Suprapubic skin (tissue), 4 donors: ENCODE results near the gene MAPKAPK2. TPM values are rescaled to one million over a fixed set of nuclear protein-coding genes. Genes with fewer than 3 reads are reported as not detected.
"Not testable (repeated sequence)": the region's sequence is repeated elsewhere in the genome, so short reads cannot be mapped to it uniquely, and the experiment has no call there.

Experiments used
- DNase-seq, 2 donors: peaks; one replicate each; pipeline ENCODE4 v3.0.0-alpha.2; 2019; ENCODE audit warnings: low spot score in 2 of 2
- H3K27ac ChIP-seq: fragments of 200-600 bp; sonication (generic); one replicate; pipeline ENCODE4 v1.5.1; 2019
- H3K27me3 ChIP-seq: fragments of 200-600 bp; sonication (generic); one replicate; pipeline ENCODE4 v1.5.1; 2019
- H3K36me3 ChIP-seq: fragments of 200-600 bp; sonication (generic); one replicate; pipeline ENCODE4 v1.5.1; 2019
- H3K4me1 ChIP-seq: fragments of 200-600 bp; sonication (generic); one replicate; pipeline ENCODE4 v1.5.1; 2019
- H3K4me3 ChIP-seq: fragments of 200-600 bp; sonication (generic); one replicate; pipeline ENCODE4 v1.5.1; 2019; ENCODE audit warnings: mild to moderate bottlenecking
- H3K9me3 ChIP-seq: fragments of 200-600 bp; sonication (generic); one replicate; pipeline ENCODE4 v1.5.1; 2019
- EP300 ChIP-seq: sonication (generic); formaldehyde crosslinking; IDR thresholded peaks from one replicate; pipeline ENCODE4 v1.6.1; 2017; ENCODE audit warnings: antibody characterized with exemption
- POLR2A ChIP-seq, 2 donors: fragments of 450-650 bp; IDR thresholded peaks; one replicate each; pipeline ENCODE4 v1.6.1; 2017; ENCODE audit warnings: antibody characterized with exemption in 2 of 2, mild to moderate bottlenecking in 2 of 2, moderate library complexity in 2 of 2
- POLR2AphosphoS5 ChIP-seq, 3 donors: sonication (generic); formaldehyde crosslinking; IDR thresholded peaks; one replicate each; pipeline ENCODE4 v1.6.1; 2017; ENCODE audit warnings: antibody characterized with exemption in 3 of 3
- WGBS: methylation state at CpG from one replicate; pipeline ENCODE4 v1.1.5; 2018; 5-methylcytosine and 5-hydroxymethylcytosine counted together
- total RNA-seq, 4 donors: library from RNA; depleted of rRNA; stranded (reverse); fragments of >200 nt; gene quantifications; one replicate each; pipeline ENCODE4 v1.1.0, GENCODE V29; 2016
- TF ChIP-seq, protein P1 (sequence below), 2 donors: fragments of 200-600 bp in 1 of 2; fragments of 450-650 bp in 1 of 2; sonication (generic) in 1 of 2; IDR thresholded peaks; one replicate each; pipeline ENCODE4 v1.5.1; 2016 to 2019; ENCODE audit warnings: antibody characterized with exemption in 2 of 2, mild to moderate bottlenecking in 1 of 2, moderate library complexity in 1 of 2

The MAPKAPK2 gene
- total RNA-seq, 4 donors from 2014 or later = 38.0 to 72.3 (median 62.4) TPM

DNA sequence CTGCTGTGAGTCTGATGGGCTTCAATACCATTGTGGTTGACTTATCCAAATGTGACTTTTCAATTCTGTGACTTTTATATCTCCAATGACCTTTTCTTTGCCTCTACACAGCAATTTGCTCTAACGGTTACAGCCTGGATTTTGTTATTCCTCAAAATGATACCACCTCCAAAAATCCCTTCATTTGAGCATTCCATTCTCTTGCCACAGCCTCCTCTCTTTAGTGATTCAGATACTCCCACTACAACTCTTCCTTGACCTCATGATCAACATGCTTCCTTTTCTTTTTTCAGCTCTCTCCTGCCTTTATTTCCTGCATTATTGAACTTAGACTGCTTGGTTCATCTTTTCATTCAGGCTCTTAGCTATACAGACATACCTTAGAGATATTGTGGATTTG is 69.3 kb downstream of the MAPKAPK2 start:
- Histone ChIP-seq H3K36me3 (no peaks in the 10 kb centered on the region), H3K27me3 (peaks cover 11% of the 10 kb centered on the region), H3K27ac (no peak overlapping the region), H3K4me3 (no peak overlapping the region), H3K9me3 (no peaks in the 10 kb centered on the region), H3K4me1 (no peaks in the 10 kb centered on the region)
- TF ChIP-seq EP300 (no peak), POLR2A (IDR thresholded peaks at IDR 0.05) (no peak), POLR2AphosphoS5 (IDR thresholded peaks at IDR 0.05) (no peak)
- TF ChIP-seq, protein P1, sequence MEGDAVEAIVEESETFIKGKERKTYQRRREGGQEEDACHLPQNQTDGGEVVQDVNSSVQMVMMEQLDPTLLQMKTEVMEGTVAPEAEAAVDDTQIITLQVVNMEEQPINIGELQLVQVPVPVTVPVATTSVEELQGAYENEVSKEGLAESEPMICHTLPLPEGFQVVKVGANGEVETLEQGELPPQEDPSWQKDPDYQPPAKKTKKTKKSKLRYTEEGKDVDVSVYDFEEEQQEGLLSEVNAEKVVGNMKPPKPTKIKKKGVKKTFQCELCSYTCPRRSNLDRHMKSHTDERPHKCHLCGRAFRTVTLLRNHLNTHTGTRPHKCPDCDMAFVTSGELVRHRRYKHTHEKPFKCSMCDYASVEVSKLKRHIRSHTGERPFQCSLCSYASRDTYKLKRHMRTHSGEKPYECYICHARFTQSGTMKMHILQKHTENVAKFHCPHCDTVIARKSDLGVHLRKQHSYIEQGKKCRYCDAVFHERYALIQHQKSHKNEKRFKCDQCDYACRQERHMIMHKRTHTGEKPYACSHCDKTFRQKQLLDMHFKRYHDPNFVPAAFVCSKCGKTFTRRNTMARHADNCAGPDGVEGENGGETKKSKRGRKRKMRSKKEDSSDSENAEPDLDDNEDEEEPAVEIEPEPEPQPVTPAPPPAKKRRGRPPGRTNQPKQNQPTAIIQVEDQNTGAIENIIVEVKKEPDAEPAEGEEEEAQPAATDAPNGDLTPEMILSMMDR (IDR thresholded peaks at IDR 0.05) = no peak
- DNase-seq = no peak
- 76% methylated on average over 1 of the region's 1 CpG for WGBS

DNA sequence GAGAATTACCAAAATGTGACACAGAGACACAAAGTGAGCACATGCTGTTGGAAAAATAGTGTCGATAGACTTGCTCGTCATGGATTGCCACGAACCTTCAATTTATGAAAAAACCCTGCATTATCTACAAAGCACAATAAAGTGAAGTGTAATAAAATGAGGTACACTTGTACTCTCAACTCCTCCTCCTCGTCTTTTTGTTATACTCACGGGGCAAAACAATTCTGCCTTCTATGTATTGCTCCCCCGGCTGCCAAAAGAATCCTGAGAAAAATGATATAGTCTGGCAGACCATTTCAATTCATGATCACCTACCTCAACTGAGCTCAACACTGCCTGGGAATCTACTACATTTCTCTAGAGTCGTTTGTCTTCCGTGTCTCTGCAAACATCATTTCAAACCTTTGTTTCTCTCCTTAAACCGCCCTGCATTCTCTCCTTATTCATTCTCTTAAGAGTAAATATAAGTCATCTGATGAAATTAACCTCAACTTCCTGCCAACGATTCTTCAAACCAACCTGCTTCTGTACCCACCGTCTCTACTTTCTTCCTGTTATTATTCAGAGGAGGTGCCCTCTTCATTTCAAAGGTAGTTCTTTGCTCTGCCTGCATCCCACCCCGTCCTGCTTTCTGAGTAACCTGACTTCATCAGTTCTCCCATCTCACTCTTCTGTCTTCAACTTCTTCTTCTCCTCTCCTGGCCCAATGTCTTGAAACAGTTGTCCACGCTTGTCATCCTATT is 73.0 kb downstream of the MAPKAPK2 start:
- 81% methylated on average over 13 of the region's 13 CpGs for WGBS
- no peak for DNase-seq
- TF ChIP-seq POLR2A (IDR thresholded peaks at IDR 0.05) (no peak), EP300 (no peak), POLR2AphosphoS5 (IDR thresholded peaks at IDR 0.05) (no peak)
- TF ChIP-seq, protein P1 (IDR thresholded peaks at IDR 0.05) = no peak
- H3K4me1 ChIP-seq = no peaks in the 10 kb centered on the region
- H3K36me3 ChIP-seq = no peaks in the 10 kb centered on the region
- H3K4me3 ChIP-seq = no peak overlapping the region
- peaks cover 1% of the 10 kb centered on the region for H3K27me3 ChIP-seq
- no peak overlapping the region for H3K27ac ChIP-seq
- H3K9me3 ChIP-seq = no peaks in the 10 kb centered on the region

- Histone ChIP-seq H3K4me3 (no peak overlapping the region), H3K36me3 (no peaks in the 10 kb centered on the region), H3K27me3 (peaks cover 4% of the 10 kb centered on the region), H3K4me1 (no peaks in the 10 kb centered on the region), H3K9me3 (no peaks in the 10 kb centered on the region), H3K27ac (no peak overlapping the region)
- DNase-seq = no peak
- TF ChIP-seq, protein P1 (IDR thresholded peaks at IDR 0.05) = no peak
- 61% methylated on average over 1 of the region's 1 CpG for WGBS
These were observed 75.9 kb downstream of the MAPKAPK2 start for GRCh38 chr1:206760590-206760989.

- Histone ChIP-seq H3K27me3 (peaks cover 4% of the 10 kb centered on the region), H3K9me3 (no peaks in the 10 kb centered on the region), H3K27ac (no peak overlapping the region), H3K36me3 (no peaks in the 10 kb centered on the region), H3K4me3 (no peak overlapping the region), H3K4me1 (no peaks in the 10 kb centered on the region)
- TF ChIP-seq POLR2A (IDR thresholded peaks at IDR 0.05) (no peak), POLR2AphosphoS5 (IDR thresholded peaks at IDR 0.05) (no peak), EP300 (no peak)
- TF ChIP-seq, protein P1 (IDR thresholded peaks at IDR 0.05) = no peak
- 85% methylated on average over 6 of the region's 6 CpGs for WGBS
- DNase-seq = no peak
These were observed 76.6 kb downstream of the MAPKAPK2 start for GRCh38 chr1:206761159-206761768.

- H3K27ac ChIP-seq, DNase-seq, H3K36me3 ChIP-seq, H3K9me3 ChIP-seq, H3K4me3 ChIP-seq, H3K27me3 ChIP-seq, H3K4me1 ChIP-seq: not testable (repeated sequence)
- 90% methylated on average over 12 of the region's 12 CpGs for WGBS
These were observed 78.1 kb downstream of the MAPKAPK2 start for GRCh38 chr1:206762741-206763364.

DNA sequence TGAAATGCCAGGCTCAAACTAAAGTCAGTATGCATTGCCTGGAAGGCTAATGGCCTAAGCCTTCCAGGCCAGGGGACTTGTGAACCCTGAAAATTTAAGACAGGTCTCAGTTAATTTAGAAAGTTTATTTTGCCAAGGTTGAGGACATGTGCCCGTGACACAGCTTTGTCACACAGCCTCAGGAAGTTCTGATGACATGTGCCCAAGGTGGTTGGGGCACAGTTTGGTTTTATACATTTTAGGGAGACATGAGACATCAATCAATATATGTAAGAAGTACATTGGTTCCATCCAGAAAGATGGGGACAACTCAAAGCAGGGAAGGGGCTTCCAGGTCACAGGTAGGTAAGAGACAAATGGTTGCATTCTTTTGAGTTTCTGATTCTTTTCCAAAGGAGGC is 81.1 kb downstream of the MAPKAPK2 start:
- not testable (repeated sequence) for H3K27ac ChIP-seq, H3K9me3 ChIP-seq, H3K36me3 ChIP-seq, H3K4me1 ChIP-seq, H3K27me3 ChIP-seq, DNase-seq, H3K4me3 ChIP-seq
- 85% methylated on average over 1 of the region's 1 CpG for WGBS
